PFSK-1 (cell line): ENCODE data around the gene CD48.

ENCODE experiments used
- FOXP2 ChIP-seq: optimal IDR thresholded peaks from 2 replicates; pipeline ENCODE3; 2011; ENCODE audit warnings: borderline replicate concordance, control low read depth, inconsistent platforms; ENCODE audit not compliant: insufficient read depth; ENCODE audit errors: extremely low read length, extremely low read depth
- POLR2AphosphoS5 ChIP-seq: IDR thresholded peaks from 2 replicates; pipeline ENCODE4 v1.6.1; 2012; ENCODE audit warnings: low read depth, mild to moderate bottlenecking, control low read depth, low read length, moderate library complexity
- REST ChIP-seq, 2 experiments: IDR thresholded peaks; 2 replicates each; pipeline versions ENCODE4 v1.6.1 to v1.8.0; 2011 to 2012; ENCODE audit warnings: low read depth in 2 of 2, low read length in 2 of 2, control low read depth in 1 of 2, inconsistent platforms in 1 of 2, mild to moderate bottlenecking in 1 of 2, moderate library complexity in 1 of 2; ENCODE audit not compliant: insufficient read depth in 1 of 2
- SIN3A ChIP-seq: IDR thresholded peaks from 2 replicates; pipeline ENCODE4 v1.6.1; 2012; ENCODE audit warnings: mild to moderate bottlenecking, low read length, moderate library complexity, borderline replicate concordance; ENCODE audit not compliant: insufficient read depth
- TAF1 ChIP-seq: IDR thresholded peaks from 2 replicates; pipeline ENCODE4 v1.6.1; 2012; ENCODE audit warnings: low read length, control low read depth, borderline replicate concordance; ENCODE audit not compliant: insufficient read depth

Gene CD48

GRCh38 chr1:160634543-160635491, 76.8 kb downstream of the CD48 start:
- TF ChIP-seq TAF1, result no peak
- no peak for TF ChIP-seq REST (IDR thresholded peaks at IDR 0.05; ENCODE audit: insufficient read depth in 1 of 2, low read depth in 2 of 2, low read length in 2 of 2)
- no peak for TF ChIP-seq FOXP2
- TF ChIP-seq POLR2AphosphoS5, result no peak
- no peak for TF ChIP-seq SIN3A

GRCh38 chr1:160633330-160633903, 78.2 kb downstream of the CD48 start:
- no peak for TF ChIP-seq SIN3A
- TF ChIP-seq REST (IDR thresholded peaks at IDR 0.05; ENCODE audit: insufficient read depth in 1 of 2, low read depth in 2 of 2, low read length in 2 of 2), result no peak
- no peak for TF ChIP-seq TAF1
- no peak for TF ChIP-seq FOXP2
- TF ChIP-seq POLR2AphosphoS5, result no peak

- TF ChIP-seq SIN3A, result no peak
These were observed 79.5 kb downstream of the CD48 start for GRCh38 chr1:160631983-160632625.

- TF ChIP-seq POLR2AphosphoS5 (no peak), FOXP2 (no peak), REST (IDR thresholded peaks at IDR 0.05; ENCODE audit: insufficient read depth in 1 of 2, low read depth in 2 of 2, low read length in 2 of 2) (no peak), SIN3A (no peak), TAF1 (no peak)
These were observed 80.8 kb downstream of the CD48 start for GRCh38 chr1:160630523-160631451.
